Small intestine (tissue), 7 donors: ENCODE measurements around the gene IGFL2. TPM values are rescaled to one million over a fixed set of nuclear protein-coding genes. Genes with fewer than 3 reads are reported as not detected.
"Not testable (repeated sequence)": the region's sequence is repeated elsewhere in the genome, so short reads cannot be mapped to it uniquely, and the experiment has no call there.

Experiments
- DNase-seq, 2 donors: peaks; one replicate each; pipeline versions ENCODE4 v3.0.0 to v3.0.0-alpha.2; 2013
- FAIRE-seq: peaks from 2 replicates; lab custom pipeline; 2012; peaks lifted over from hg19 to GRCh38; lab: Jason Lieb, UNC
- H3K27ac ChIP-seq, 3 donors: one replicate each; pipeline ENCODE4 v1.5.1; 2013; ENCODE audit warnings: low read length in 2 of 3, mild to moderate bottlenecking in 2 of 3, control low read depth in 1 of 3, inconsistent platforms in 1 of 3, low read depth in 1 of 3, moderate library complexity in 1 of 3
- H3K27me3 ChIP-seq, 3 donors: one replicate each; pipeline ENCODE4 v1.6.1; 2013; ENCODE audit warnings: low read length in 3 of 3, inconsistent platforms in 1 of 3; ENCODE audit not compliant: control insufficient read depth in 3 of 3, insufficient read depth in 3 of 3
- H3K36me3 ChIP-seq, 3 donors: one replicate each; pipeline ENCODE4 v1.6.1; 2013; ENCODE audit warnings: low read length in 3 of 3, inconsistent platforms in 1 of 3, low read depth in 1 of 3, mild to moderate bottlenecking in 1 of 3, moderate library complexity in 1 of 3; ENCODE audit not compliant: control insufficient read depth in 3 of 3, insufficient read depth in 2 of 3
- H3K4me1 ChIP-seq, 3 donors: one replicate each; pipeline ENCODE4 v1.6.1; 2013; ENCODE audit warnings: low read length in 2 of 3, inconsistent platforms in 1 of 3, low read depth in 1 of 3, mild to moderate bottlenecking in 1 of 3, moderate library complexity in 1 of 3; ENCODE audit not compliant: control insufficient read depth in 3 of 3, insufficient read depth in 2 of 3
- H3K4me3 ChIP-seq, 3 donors: one replicate each; pipeline ENCODE4 v1.5.1; 2013; ENCODE audit warnings: low read length in 3 of 3, control low read depth in 1 of 3, inconsistent platforms in 1 of 3, low read depth in 1 of 3, mild to moderate bottlenecking in 1 of 3, moderate library complexity in 1 of 3
- H3K9me3 ChIP-seq, 2 donors: one replicate each; pipeline ENCODE4 v1.6.1; 2013; ENCODE audit warnings: low read depth in 1 of 2, low read length in 1 of 2; ENCODE audit not compliant: control insufficient read depth in 2 of 2, insufficient read depth in 1 of 2
- WGBS, 3 donors: extraction: QIAGEN DNeasy Blood & Tissue Kit; methylation state at CpG; one replicate each; pipeline ENCODE4 v1.1.7; 2013; 5-methylcytosine and 5-hydroxymethylcytosine counted together
- polyA plus RNA-seq, 4 donors: library from polyadenylated mRNA; stranded (reverse) in 3 of 4; unstranded in 1 of 4; fragments of 200-250 nt in 3 of 4; fragments of 120-200 nt in 1 of 4; gene quantifications; one replicate each; pipeline versions ENCODE4 v1.2.1 to v1.2.3, GENCODE V29; 2013
- donor health status: healthy with polysubstance abuse.
- donor health status: control.
- donor health status: control.
- donor health status: Bipolar disorder and iron deficiency.
- donor health status: healthy.

The IGFL2 gene
- polyA plus RNA-seq, 4 donors, result 0.16 to 2.0 TPM; not detected in 2

GRCh38 chr19:46173886-46174480 lies 25.9 kb downstream of the IGFL2 start:
- Histone ChIP-seq H3K9me3 (peaks cover 0 to 13% of the 10 kb centered on the region in 2 donors), H3K4me3 (no peak overlapping the region), H3K36me3 (no peaks in the 10 kb centered on the region), H3K27me3 (peaks cover 0 to 6% (median 4%) of the 10 kb centered on the region in 3 donors), H3K4me1 (no peaks in the 10 kb centered on the region), H3K27ac (no peak overlapping the region)
- FAIRE-seq (no peak), DNase-seq (no peak)
- WGBS, 3 donors, result 59 to 62% (median 60%) methylated on average over 8 of the region's 8 CpGs

GRCh38 chr19:46176116-46176860 lies 28.2 kb downstream of the IGFL2 start:
- WGBS, 3 donors, result 81 to 90% (median 88%) methylated on average over 7 of the region's 7 CpGs
- FAIRE-seq, result no peak

GRCh38 chr19:46179076-46179759 lies 31.2 kb downstream of the IGFL2 start:
- no peaks in the 10 kb centered on the region for H3K36me3 ChIP-seq
- 42 to 50% (median 45%) methylated on average over 9 of the region's 9 CpGs for WGBS, 3 donors
- peaks cover 0 to 12% (median 0%) of the 10 kb centered on the region in 3 donors for H3K27me3 ChIP-seq
- H3K4me3 ChIP-seq, result no peak overlapping the region
- FAIRE-seq (no peak), DNase-seq (no peak)
- no peaks in the 10 kb centered on the region for H3K9me3 ChIP-seq
- H3K4me1 ChIP-seq, result no peaks in the 10 kb centered on the region
- no peak overlapping the region for H3K27ac ChIP-seq

More at GRCh38 chr19:46176116-46176860, 28.2 kb downstream of the IGFL2 start:
- peaks cover 0 to 11% (median 3%) of the 10 kb centered on the region in 3 donors for H3K27me3 ChIP-seq
- no peak overlapping the region for H3K4me3 ChIP-seq
- DNase-seq, result no peak
- H3K27ac ChIP-seq, result no peak overlapping the region
- H3K4me1 ChIP-seq, result no peaks in the 10 kb centered on the region
- H3K36me3 ChIP-seq, result no peaks in the 10 kb centered on the region
- peaks cover 0 to under 1% of the 10 kb centered on the region in 2 donors for H3K9me3 ChIP-seq

DNA sequence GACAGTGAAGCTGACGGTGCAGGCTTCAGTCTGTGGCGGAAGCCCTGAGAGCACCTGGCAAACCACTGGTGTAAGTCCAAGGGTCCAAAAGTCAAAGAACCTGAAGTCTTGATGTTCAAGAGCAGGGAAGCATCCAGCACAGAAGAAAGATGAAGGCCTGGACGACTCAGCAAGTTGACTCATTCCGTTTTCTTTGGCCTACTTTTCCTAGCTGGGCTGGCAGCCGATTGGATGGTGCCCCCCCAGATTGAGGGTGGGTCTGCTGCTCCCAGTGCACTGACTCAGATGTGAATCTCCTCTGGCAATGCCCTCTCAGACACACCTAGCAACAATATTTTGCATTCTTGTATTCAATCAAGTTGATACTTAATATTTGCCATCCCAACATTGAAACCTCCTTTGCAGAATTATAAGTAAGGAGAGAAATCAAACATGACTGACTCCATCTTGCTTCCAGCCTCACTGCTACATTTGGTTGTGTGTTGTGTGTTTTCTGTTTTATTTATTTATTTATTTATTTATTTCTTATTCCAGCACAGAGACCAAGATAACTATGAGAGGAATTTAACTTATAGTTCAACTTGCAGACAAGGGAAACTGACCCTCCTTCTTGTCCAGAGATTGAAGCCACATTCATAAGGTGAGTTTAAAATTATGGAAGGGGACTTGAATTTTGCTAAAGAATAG lies 32.8 kb downstream of the IGFL2 start:
- FAIRE-seq (no peak), DNase-seq (peak in 1 of 2 donors; percentile 49)
- Histone ChIP-seq H3K36me3 (no peaks in the 10 kb centered on the region), H3K4me3 (no peak overlapping the region), H3K4me1 (no peaks in the 10 kb centered on the region), H3K27ac (no peak overlapping the region), H3K9me3 (no peaks in the 10 kb centered on the region), H3K27me3 (peaks cover 0 to 17% (median 0%) of the 10 kb centered on the region in 3 donors)
- WGBS, 3 donors, result 15 to 53% (median 33%) methylated on average over 5 of the region's 5 CpGs

GRCh38 chr19:46181388-46181779 lies 33.3 kb downstream of the IGFL2 start:
- Histone ChIP-seq H3K4me1 (no peaks in the 10 kb centered on the region), H3K27ac (no peak overlapping the region), H3K9me3 (no peaks in the 10 kb centered on the region), H3K4me3 (no peak overlapping the region), H3K36me3 (no peaks in the 10 kb centered on the region), H3K27me3 (peaks cover 0 to 17% (median 0%) of the 10 kb centered on the region in 3 donors)
- DNase-seq (no peak), FAIRE-seq (no peak)
- WGBS, 3 donors, result 46 to 67% (median 53%) methylated on average over 6 of the region's 6 CpGs

DNA sequence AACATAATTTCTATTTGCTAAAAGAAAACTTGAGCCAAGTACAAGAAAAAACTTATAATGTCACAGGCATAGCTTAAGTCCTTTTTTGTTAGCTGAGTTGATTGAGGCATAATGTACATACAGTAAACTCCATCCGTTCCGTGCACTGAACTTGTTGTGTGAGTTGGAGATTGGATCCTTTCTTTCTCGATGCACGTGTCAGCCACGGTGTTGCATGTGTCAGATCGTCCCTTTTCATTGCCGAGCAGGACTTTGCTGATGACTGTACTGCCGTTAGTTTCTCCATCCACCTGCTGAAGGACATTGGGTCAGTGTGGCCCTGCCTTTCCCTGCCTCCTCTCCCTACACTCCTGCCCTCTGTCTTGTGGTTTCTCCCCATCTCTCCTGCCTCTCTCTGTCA lies 34.4 kb downstream of the IGFL2 start:
- FAIRE-seq, result no peak
- 86 to 90% (median 88%) methylated on average over 8 of the region's 8 CpGs for WGBS, 3 donors

GRCh38 chr19:46184775-46185710 lies 37.0 kb downstream of the IGFL2 start:
- WGBS, 3 donors, result 74 to 85% (median 80%) methylated on average over 6 of the region's 6 CpGs
- FAIRE-seq, result not testable (repeated sequence)

More for the DNA sequence above, 34.4 kb downstream of the IGFL2 start:
- Histone ChIP-seq H3K36me3 (no peaks in the 10 kb centered on the region), H3K27ac (no peak overlapping the region), H3K27me3 (peaks cover 0 to 17% (median 0%) of the 10 kb centered on the region in 3 donors), H3K9me3 (no peaks in the 10 kb centered on the region), H3K4me1 (no peaks in the 10 kb centered on the region), H3K4me3 (no peak overlapping the region)
- no peak for DNase-seq

More at GRCh38 chr19:46184775-46185710, 37.0 kb downstream of the IGFL2 start:
- H3K27ac ChIP-seq, H3K4me3 ChIP-seq, DNase-seq, H3K9me3 ChIP-seq, H3K36me3 ChIP-seq, H3K4me1 ChIP-seq: not testable (repeated sequence)
- H3K27me3 ChIP-seq, result peaks cover 0 to 22% (median 3%) of the 10 kb centered on the region in 3 donors
